HCT116 (cell line): ENCODE measurements around the gene NUDT8. TPM values are rescaled to one million over a fixed set of nuclear protein-coding genes. Genes with fewer than 3 reads are reported as not detected.

Experiments
- ATAC-seq: fragments of 200-7000 bp; cut with Tn5 transposase; 2 replicates; pipeline ENCODE4 v1.9.1; 2020; ENCODE audit warnings: mild to moderate bottlenecking, moderate library complexity
- BruUV-seq: library from RNA; stranded (reverse); fragments of 400-500 nt; replicated peaks from 2 replicates; lab custom pipeline; 2021; lab: Mats Ljungman, UMichigan
- CTCF ChIA-PET: fragments of 300-600 bp; sonication (Branson Sonifier 250); formaldehyde crosslinking; loops from one replicate; lab custom pipeline; 2021; ENCODE audit warnings: antibody characterized with exemption; lab: Charles Lee
- POLR2A ChIA-PET: fragments of 300-600, 350-600 bp; sonication (Branson Sonifier 250); formaldehyde crosslinking; loops from one replicate; lab custom pipeline; 2021; ENCODE audit warnings: antibody characterized with exemption; lab: Charles Lee
- RAD21 ChIA-PET, 2 experiments: fragments of 300-600 bp; sonication (Branson Sonifier 250); formaldehyde crosslinking; loops; one replicate each; lab custom pipeline; 2023; ENCODE audit warnings: low total read pairs in 2 of 2; ENCODE audit not compliant: uncharacterized antibody in 2 of 2, unreplicated experiment in 2 of 2, low non-redundant PET in 1 of 2; lab: Charles Lee
- DNase-seq: peaks from one replicate; pipeline ENCODE4 v3.0.0-alpha.2; 2010; ENCODE audit warnings: low read depth, low spot score
- H2AFZ ChIP-seq: fragments of 200-600 bp; shearing (Covaris generic), sonication (generic); 2 replicates; pipeline ENCODE4 v1.6.1; 2017; ENCODE audit warnings: low read depth, mixed run types, mixed read lengths, antibody characterized with exemption, low read length; ENCODE audit not compliant: poor library complexity, severe bottlenecking
- H3K27ac ChIP-seq: 2 replicates; pipeline ENCODE4 v1.5.1; 2012; ENCODE audit warnings: low read depth, low read length
- H3K27me3 ChIP-seq: fragments of 200-600 bp; sonication (generic); 2 replicates; pipeline ENCODE4 v1.6.1; 2016; ENCODE audit warnings: mixed run types, low read length, mixed read lengths; ENCODE audit not compliant: insufficient read depth
- H3K36me3 ChIP-seq, 2 experiments: fragments of 200-500 bp in 1 of 2; fragments of 200-600 bp in 1 of 2; sonication (Bioruptor generic) in 1 of 2; sonication (generic) in 1 of 2; 2 replicates each; pipeline versions ENCODE4 v1.5.1 to v1.6.1; 2014 to 2016; ENCODE audit warnings: low read length in 2 of 2, inconsistent platforms in 1 of 2, mixed read lengths in 1 of 2, mixed run types in 1 of 2; ENCODE audit not compliant: insufficient read depth in 2 of 2, control insufficient read depth in 1 of 2
- H3K4me1 ChIP-seq, 2 experiments: fragments of 200-600 bp in 1 of 2; sonication (generic) in 1 of 2; 2 replicates each; pipeline versions ENCODE4 v1.5.1 to v1.6.1; 2012 to 2017; ENCODE audit warnings: low read length in 2 of 2, inconsistent platforms in 1 of 2, mild to moderate bottlenecking in 1 of 2, mixed read lengths in 1 of 2, mixed run types in 1 of 2, moderate library complexity in 1 of 2; ENCODE audit not compliant: insufficient read depth in 2 of 2, control insufficient read depth in 1 of 2
- H3K4me2 ChIP-seq: fragments of 200-600 bp; sonication (generic); 2 replicates; pipeline ENCODE4 v1.6.1; 2017; ENCODE audit warnings: mixed run types, low read length, mixed read lengths
- H3K4me3 ChIP-seq, 2 experiments: fragments of 200-600 bp in 1 of 2; sonication (generic) in 1 of 2; replicated peaks in 1 of 2; 2 replicates each; pipeline ENCODE4 v1.5.1; 2011 to 2016; ENCODE audit warnings: low read length in 2 of 2, control low read depth in 1 of 2, low read depth in 1 of 2, mild to moderate bottlenecking in 1 of 2, mixed read lengths in 1 of 2, mixed run types in 1 of 2
- H3K79me2 ChIP-seq: fragments of 200-600 bp; sonication (generic); 2 replicates; pipeline ENCODE4 v1.6.1; 2017; ENCODE audit warnings: mild to moderate bottlenecking, mixed run types, low read length, moderate library complexity, mixed read lengths; ENCODE audit not compliant: insufficient read depth
- H3K9ac ChIP-seq: fragments of 200-600 bp; sonication (generic); 2 replicates; pipeline ENCODE4 v1.6.1; 2016; ENCODE audit warnings: low read length, mixed read lengths
- H3K9me2 ChIP-seq: fragments of 200-600 bp; sonication (generic), shearing (Covaris generic); 2 replicates; pipeline ENCODE4 v1.6.1; 2017; ENCODE audit warnings: mixed run types, mild to moderate bottlenecking, moderate library complexity; ENCODE audit not compliant: insufficient read depth
- H3K9me3 ChIP-seq, 2 experiments: fragments of 200-500 bp in 1 of 2; fragments of 200-600 bp in 1 of 2; sonication (Bioruptor generic) in 1 of 2; sonication (generic) in 1 of 2; 2 replicates each; pipeline ENCODE4 v1.6.1; 2014 to 2017; ENCODE audit warnings: low read length in 2 of 2, mixed read lengths in 2 of 2, inconsistent platforms in 1 of 2, low read depth in 1 of 2, mild to moderate bottlenecking in 1 of 2, mixed run types in 1 of 2, moderate library complexity in 1 of 2; ENCODE audit not compliant: control insufficient read depth in 1 of 2, insufficient read depth in 1 of 2
- H4K20me1 ChIP-seq: fragments of 200-600 bp; sonication (generic), shearing (Covaris generic); 2 replicates; pipeline ENCODE4 v1.6.1; 2017; ENCODE audit warnings: mixed run types, mild to moderate bottlenecking, moderate library complexity; ENCODE audit not compliant: insufficient read depth
- CBX3 ChIP-seq: IDR thresholded peaks from 2 replicates; pipeline ENCODE4 v1.6.1; 2012; ENCODE audit warnings: low read depth
- EGR1 ChIP-seq: IDR thresholded peaks from 2 replicates; pipeline ENCODE4 v1.6.1; 2012; ENCODE audit warnings: low read depth
- ELF1 ChIP-seq: IDR thresholded peaks from 2 replicates; pipeline ENCODE4 v1.6.1; 2012; ENCODE audit warnings: low read depth, borderline replicate concordance
- EZH2phosphoT487 ChIP-seq: fragments of 200-600 bp; IDR thresholded peaks from 2 replicates; pipeline ENCODE4 v1.6.1; 2018; ENCODE audit warnings: antibody characterized with exemption, borderline replicate concordance
- FOSL1 ChIP-seq: IDR thresholded peaks from 2 replicates; pipeline ENCODE4 v1.6.1; 2012; ENCODE audit warnings: low read depth
- POLR2A ChIP-seq: IDR thresholded peaks from 2 replicates; pipeline ENCODE4 v1.7.0; 2011; ENCODE audit warnings: borderline replicate concordance; ENCODE audit not compliant: insufficient read depth, insufficient read length; ENCODE audit errors: extremely low read depth
- RAD21 ChIP-seq: IDR thresholded peaks from 2 replicates; pipeline ENCODE4 v1.6.1; 2012; ENCODE audit warnings: low read depth, mild to moderate bottlenecking
- SP1 ChIP-seq: IDR thresholded peaks from 2 replicates; pipeline ENCODE4 v1.6.1; 2012; ENCODE audit warnings: low read depth
- SRF ChIP-seq: IDR thresholded peaks from 2 replicates; pipeline ENCODE4 v1.6.1; 2012; ENCODE audit warnings: low read depth
- YY1 ChIP-seq: IDR thresholded peaks from 2 replicates; pipeline ENCODE4 v1.6.1; 2011; ENCODE audit warnings: low read length, low read depth, moderate library complexity, mild to moderate bottlenecking; ENCODE audit not compliant: insufficient replicate concordance; ENCODE audit errors: extremely low read depth
- ZFX ChIP-seq: fragments of 450-650 bp; IDR thresholded peaks from 2 replicates; pipeline ENCODE4 v1.6.1; 2017
- ZNF274 ChIP-seq: fragments of 200-500 bp; sonication (Bioruptor generic); IDR thresholded peaks from 2 replicates; pipeline ENCODE4 v1.6.1; 2014; ENCODE audit warnings: mild to moderate bottlenecking, low read depth, low read length, inconsistent platforms
- intact Hi-C: fragments of 100-400 bp; cut with micrococcal nuclease; formaldehyde crosslinking; loops from 2 replicates; pipeline ENCODE4 v1.10.0; 2022
- total RNA-seq: library from RNA; stranded (reverse); gene quantifications from one replicate; pipeline ENCODE4 v1.2.1, GENCODE V29; 2021; ENCODE audit not compliant: unreplicated experiment
- TF ChIP-seq, protein P1 (sequence below): IDR thresholded peaks from 2 replicates; pipeline ENCODE4 v1.6.1; 2012

The NUDT8 gene
- total RNA-seq, 1 experiment from 2014 or later, result 18.7 TPM

DNA sequence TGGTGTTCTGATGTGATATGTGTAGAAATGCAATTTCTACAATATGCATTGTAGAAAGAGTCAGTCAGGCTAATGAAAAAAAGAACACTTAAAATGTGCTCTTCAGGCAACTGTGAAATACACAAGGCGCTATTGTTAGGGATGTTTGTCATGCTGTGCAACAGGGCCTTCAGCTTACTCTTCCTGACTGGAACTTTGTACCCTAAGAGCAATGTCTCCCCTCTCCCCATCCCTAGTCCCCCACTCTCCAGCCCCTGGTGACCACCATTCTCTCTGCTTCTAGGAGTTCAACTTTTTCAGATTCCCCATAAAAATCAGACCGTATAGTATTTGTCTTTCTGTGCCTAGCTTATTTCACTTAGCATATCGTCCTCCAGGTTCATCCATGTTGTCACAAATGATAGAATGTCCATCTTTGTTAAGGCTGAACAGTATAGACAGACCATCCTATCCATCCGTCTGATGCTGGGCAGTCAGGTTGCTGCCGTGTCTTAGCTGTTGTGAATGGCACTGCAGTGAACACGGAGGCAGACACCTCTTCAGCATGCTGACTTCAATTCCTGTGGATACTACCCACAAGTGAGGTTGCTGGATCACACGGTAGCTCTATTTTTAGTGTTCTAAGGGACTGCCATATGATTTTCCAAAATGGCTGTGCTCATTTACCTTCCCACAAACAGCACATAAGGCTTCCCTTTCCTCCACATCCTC is 12.3 kb downstream of the NUDT8 start:
- H3K9me3 ChIP-seq, result no peaks in the 10 kb centered on the region
- no peaks in the 10 kb centered on the region for H4K20me1 ChIP-seq
- peaks cover 2 to 13% of the 10 kb centered on the region in 2 experiments; a peak in 2 of 4 replicates for H3K4me1 ChIP-seq
- H3K27me3 ChIP-seq, result no peaks in the 10 kb centered on the region
- H3K36me3 ChIP-seq, result no peaks in the 10 kb centered on the region; a peak in 1 of 4 replicates
- POLR2A ChIA-PET, result no interaction called here
- TF ChIP-seq ZFX, result no peak
- TF ChIP-seq, protein P1, sequence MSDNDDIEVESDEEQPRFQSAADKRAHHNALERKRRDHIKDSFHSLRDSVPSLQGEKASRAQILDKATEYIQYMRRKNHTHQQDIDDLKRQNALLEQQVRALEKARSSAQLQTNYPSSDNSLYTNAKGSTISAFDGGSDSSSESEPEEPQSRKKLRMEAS, result no peak
- no peak for TF ChIP-seq FOSL1
- no peak for TF ChIP-seq EZH2phosphoT487
- no peak for TF ChIP-seq SP1
- no peak for TF ChIP-seq ELF1
- TF ChIP-seq SRF, result no peak
- TF ChIP-seq CBX3, result no peak
- TF ChIP-seq RAD21, result no peak
- TF ChIP-seq EGR1, result no peak
- no peak for TF ChIP-seq YY1
- TF ChIP-seq ZNF274, result no peak
- no peak for TF ChIP-seq POLR2A
- no peak overlapping the region for H2AFZ ChIP-seq
- H3K9me2 ChIP-seq, result no peaks in the 10 kb centered on the region
- DNase-seq (no peak), ATAC-seq (no peak)
- intact Hi-C loops, result no loop called here
- RAD21 ChIA-PET, result no interaction called here
- no peak overlapping the region for H3K4me2 ChIP-seq
- CTCF ChIA-PET, result interaction anchor here (1.6 kb wide), 1 partner anchor 12 kb away, joined by 9 read pairs; the partner anchor contains the start of gene NUDT8
- H3K4me3 ChIP-seq, result no peak overlapping the region
- no peak overlapping the region for H3K27ac ChIP-seq
- H3K9ac ChIP-seq, result no peak overlapping the region
- no peaks in the 10 kb centered on the region for H3K79me2 ChIP-seq
- no TSS peak for BruUV-seq
